ENCODE data around the gene PTPRD. TPM values are rescaled to one million over a fixed set of nuclear protein-coding genes. Genes with fewer than 3 reads are reported as not detected.
"Not testable (repeated sequence)": the region's sequence is repeated elsewhere in the genome, so short reads cannot be mapped to it uniquely, and the experiment has no call there.

PTPRD gene
- total and polyA plus RNA-seq, 2 experiments from 2014 or later: 11.5 to 58.0 TPM

GRCh38 chr9:9441874-9442273, 1170.9 kb downstream of the PTPRD start:
- H2AFZ ChIP-seq; DNase-seq (ENCODE audit: low spot score); H3K27ac Mint-ChIP-seq; H3F3A ChIP-seq (replicated peaks; ENCODE audit: low read depth); H3K4me3 ChIP-seq; H3K4me1 ChIP-seq (ENCODE audit: insufficient read depth); H3K36me3 Mint-ChIP-seq (ENCODE audit: low read depth); H3K27me3 Mint-ChIP-seq (ENCODE audit: insufficient read depth, low read depth, poor library complexity); H3K36me3 ChIP-seq (ENCODE audit: insufficient read depth); H3K27ac ChIP-seq (ENCODE audit: low read depth); H3K9me3 Mint-ChIP-seq; H4K20me1 ChIP-seq (replicated peaks; ENCODE audit: insufficient read depth); H3K27me3 ChIP-seq (ENCODE audit: insufficient read depth); H3K4me3 Mint-ChIP-seq; H3K79me2 ChIP-seq (replicated peaks; ENCODE audit: insufficient read depth); H3K9me2 ChIP-seq (ENCODE audit: insufficient read depth); H3K4me2 ChIP-seq; H3K4me1 Mint-ChIP-seq; ATAC-seq: not testable (repeated sequence)

GRCh38 chr9:9437641-9438040, 1175.2 kb downstream of the PTPRD start:
- Histone ChIP-seq H3K4me3 (no peak overlapping the region), H3K4me2 (no peak overlapping the region), H3K9me2 (ENCODE audit: insufficient read depth) (no peaks in the 10 kb centered on the region; the same call in 1 of the 2 replicates), H3K27ac (ENCODE audit: low read depth) (no peak overlapping the region), H4K20me1 (replicated peaks; ENCODE audit: insufficient read depth) (no peaks in the 10 kb centered on the region), H3K79me2 (replicated peaks; ENCODE audit: insufficient read depth) (no peaks in the 10 kb centered on the region), H3K36me3 (ENCODE audit: insufficient read depth) (no peaks in the 10 kb centered on the region), H3K4me1 (ENCODE audit: insufficient read depth) (no peaks in the 10 kb centered on the region; the same call in 1 of the 2 replicates), H2AFZ (0 out of 2 replicates have a peak overlapping the region, but pooled peaks have one; percentile 43), H3K27me3 (ENCODE audit: insufficient read depth) (no peaks in the 10 kb centered on the region), H3F3A (replicated peaks; ENCODE audit: low read depth) (no peaks in the 10 kb centered on the region)
- DNase-seq (ENCODE audit: low spot score) (no peak), ATAC-seq (no peak)
- Mint-ChIP-seq H3K27me3 (ENCODE audit: insufficient read depth, low read depth, poor library complexity) (no peaks in the 10 kb centered on the region), H3K9me3 (no peaks in the 10 kb centered on the region), H3K4me1 (peaks cover 6% of the 10 kb centered on the region; the same call in 2 of the 3 replicates), H3K27ac (no peak overlapping the region), H3K36me3 (ENCODE audit: low read depth) (no peaks in the 10 kb centered on the region), H3K4me3 (no peak overlapping the region)
- TF ChIP-seq STAT1 (IDR thresholded peaks at IDR 0.05; ENCODE audit: unreplicated experiment): no peak
- no peak for TF ChIP-seq POLR2AphosphoS5 (IDR thresholded peaks at IDR 0.05; ENCODE audit: low read depth)
- TF ChIP-seq ZNF331 (CRISPR knock-in tag; IDR thresholded peaks at IDR 0.05; ENCODE audit: low read depth): no peak
- no peak for TF ChIP-seq EZH2 (IDR thresholded peaks at IDR 0.05; ENCODE audit: low read depth, unreplicated experiment)

GRCh38 chr9:9426454-9426853, 1186.3 kb downstream of the PTPRD start:
- not testable (repeated sequence) for H3F3A ChIP-seq (replicated peaks; ENCODE audit: low read depth); H4K20me1 ChIP-seq (replicated peaks; ENCODE audit: insufficient read depth); H3K4me3 ChIP-seq; H3K27ac Mint-ChIP-seq; H3K27me3 ChIP-seq (ENCODE audit: insufficient read depth); DNase-seq (ENCODE audit: low spot score); H3K9me3 Mint-ChIP-seq; H3K4me1 ChIP-seq (ENCODE audit: insufficient read depth); H3K79me2 ChIP-seq (replicated peaks; ENCODE audit: insufficient read depth); ATAC-seq; H3K36me3 ChIP-seq (ENCODE audit: insufficient read depth); H2AFZ ChIP-seq; H3K4me2 ChIP-seq; H3K27me3 Mint-ChIP-seq (ENCODE audit: insufficient read depth, low read depth, poor library complexity); H3K36me3 Mint-ChIP-seq (ENCODE audit: low read depth); H3K27ac ChIP-seq (ENCODE audit: low read depth); H3K9me2 ChIP-seq (ENCODE audit: insufficient read depth); H3K4me1 Mint-ChIP-seq; H3K4me3 Mint-ChIP-seq

GRCh38 chr9:9412241-9412640, 1200.6 kb downstream of the PTPRD start:
- H3K36me3 Mint-ChIP-seq (ENCODE audit: low read depth): no peaks in the 10 kb centered on the region; the same call in 2 of the 3 replicates
- peaks cover 4% of the 10 kb centered on the region for H3K4me1 ChIP-seq (ENCODE audit: insufficient read depth)
- no peak overlapping the region for H3K27ac ChIP-seq (ENCODE audit: low read depth)
- H3K79me2 ChIP-seq (replicated peaks; ENCODE audit: insufficient read depth): no peaks in the 10 kb centered on the region
- no peak overlapping the region for H3K4me3 Mint-ChIP-seq
- H3K4me1 Mint-ChIP-seq: peaks cover 8% of the 10 kb centered on the region
- H4K20me1 ChIP-seq (replicated peaks; ENCODE audit: insufficient read depth): no peaks in the 10 kb centered on the region
- H3K4me2 ChIP-seq: no peak overlapping the region
- H3K27me3 Mint-ChIP-seq (ENCODE audit: insufficient read depth, low read depth, poor library complexity): no peaks in the 10 kb centered on the region
- peak overlapping the region; percentile 25; the same call in 1 of the 2 replicates for H3K27ac Mint-ChIP-seq
- ATAC-seq (peak; percentile 53), DNase-seq (ENCODE audit: low spot score) (no peak)
- no peaks in the 10 kb centered on the region for H3F3A ChIP-seq (replicated peaks; ENCODE audit: low read depth)
- H3K27me3 ChIP-seq (ENCODE audit: insufficient read depth): no peaks in the 10 kb centered on the region
- peak overlapping the region; percentile 16; the same call in 1 of the 2 replicates for H2AFZ ChIP-seq
- no peaks in the 10 kb centered on the region for H3K36me3 ChIP-seq (ENCODE audit: insufficient read depth)
- peaks cover 2% of the 10 kb centered on the region; the same call in 1 of the 3 replicates for H3K9me3 Mint-ChIP-seq
- H3K9me2 ChIP-seq (ENCODE audit: insufficient read depth): no peaks in the 10 kb centered on the region
- H3K4me3 ChIP-seq: no peak overlapping the region
- no peak for TF ChIP-seq NANOG (IDR thresholded peaks at IDR 0.05; ENCODE audit: borderline replicate concordance)
- no peak for TF ChIP-seq EZH2phosphoT487 (IDR thresholded peaks at IDR 0.05; ENCODE audit: unreplicated experiment)
- TF ChIP-seq JUNB (IDR thresholded peaks at IDR 0.05; ENCODE audit: unreplicated experiment): no peak
